Glomerular visceral epithelial cell (primary cell): Measurements from ENCODE around the gene BLM.
A peak's percentile ranks its signal among the peaks of the same experiment; 100 is the strongest.

Experiments used
- DNase-seq: peaks from one replicate; pipeline ENCODE4 v3.0.0-alpha.2; 2016; ENCODE audit errors: extremely low spot score

BLM gene

DNA sequence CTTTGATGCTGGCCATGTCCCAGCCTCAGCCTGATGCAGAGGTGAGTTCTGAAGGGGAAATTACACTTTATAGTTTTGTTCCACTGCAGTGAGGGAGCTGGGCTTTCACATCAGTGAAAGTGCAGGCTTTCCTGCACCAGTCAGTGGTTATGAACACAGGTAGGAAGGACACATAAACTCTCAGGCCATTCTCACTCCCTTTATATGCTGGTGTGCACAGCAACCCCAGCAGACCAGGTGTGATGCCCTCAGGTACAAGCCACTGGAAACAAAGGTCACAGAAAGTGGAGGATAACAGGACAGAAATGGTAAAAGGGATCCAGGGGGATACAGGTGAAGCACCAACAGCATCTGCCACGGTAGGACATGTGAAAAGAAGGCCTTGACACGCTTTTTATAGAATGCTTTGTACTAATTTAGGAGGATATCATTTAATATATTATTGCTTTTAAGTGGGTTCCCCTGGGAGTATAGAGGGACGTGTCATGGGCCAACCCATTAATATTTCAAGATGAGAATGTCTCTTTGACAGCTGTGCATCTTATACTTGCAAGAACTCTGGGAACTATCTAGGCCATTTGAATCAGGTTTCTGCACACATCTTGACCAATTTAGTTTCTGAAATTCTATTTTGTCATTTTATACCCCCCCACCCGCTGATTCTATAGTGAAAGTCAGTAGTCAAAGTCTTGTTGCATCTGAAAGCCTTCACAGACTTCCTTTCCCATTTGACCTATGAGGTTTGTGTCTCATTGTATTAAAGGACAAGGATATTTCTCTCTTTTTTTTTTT lies 25.0 kb upstream of the BLM start:
- no peak for DNase-seq

- DNase-seq, result no peak
These were observed 22.2 kb upstream of the BLM start for GRCh38 chr15:90694987-90695386.

DNA sequence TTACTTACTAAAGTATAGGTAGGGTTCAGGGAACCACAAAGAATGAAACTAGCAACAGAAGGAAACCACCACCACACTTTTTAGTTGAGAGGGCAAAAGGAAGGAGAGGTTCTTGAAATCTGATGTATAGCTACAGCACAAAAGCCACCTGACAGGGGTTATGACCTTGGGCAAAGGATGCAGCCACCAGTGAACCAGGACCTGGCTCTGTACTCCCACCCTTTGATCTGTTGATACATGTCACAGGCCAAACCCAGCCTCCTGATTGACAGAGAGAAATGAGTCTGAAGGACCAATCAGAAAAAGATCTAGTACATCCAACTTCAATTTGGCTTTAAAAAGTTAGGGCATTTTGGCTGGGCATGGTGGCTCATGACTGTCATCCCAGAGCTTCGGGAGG lies 20.0 kb upstream of the BLM start:
- DNase-seq, result no peak

GRCh38 chr15:90698629-90699028 lies 18.5 kb upstream of the BLM start:
- DNase-seq, result no peak

- no peak for DNase-seq
These were observed 16.1 kb upstream of the BLM start for GRCh38 chr15:90701048-90701447.

DNA sequence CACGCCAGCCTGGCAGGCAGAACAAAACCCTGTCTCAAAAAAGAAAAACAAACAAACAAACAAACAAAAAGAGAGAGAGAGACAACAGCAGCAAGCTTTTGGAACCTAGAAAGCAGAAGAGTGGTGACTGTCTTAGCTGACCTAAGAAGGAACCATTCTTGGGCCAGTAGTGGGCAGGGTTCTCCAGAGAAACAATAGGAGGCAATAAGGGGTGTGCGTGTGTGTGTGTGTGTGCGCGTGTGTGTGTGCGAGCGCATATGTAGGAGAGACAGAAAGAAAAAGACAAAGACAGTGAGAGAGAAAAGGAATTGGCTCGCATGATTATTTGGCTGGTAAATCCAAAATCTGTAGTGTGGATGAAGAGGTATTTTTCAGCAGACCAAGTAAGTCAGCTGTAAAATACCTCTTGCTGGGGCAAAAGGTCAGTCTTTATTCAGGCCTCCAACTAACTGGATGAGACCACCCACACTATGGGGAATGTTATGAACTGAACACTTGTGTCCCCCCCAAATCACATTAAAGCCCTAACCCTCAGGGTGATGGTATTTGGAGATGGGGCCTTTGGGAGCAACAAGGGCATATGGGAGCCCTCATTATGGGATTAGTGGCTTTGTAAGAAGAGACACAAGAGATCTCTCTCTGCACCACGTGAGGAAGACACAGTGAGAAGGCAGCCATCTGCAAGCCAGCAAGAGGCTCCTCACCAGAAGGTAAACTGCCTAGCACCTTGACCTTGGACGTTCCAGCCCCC lies 15.1 kb upstream of the BLM start:
- DNase-seq, result no peak

- DNase-seq, result no peak
These were observed 13.7 kb upstream of the BLM start for GRCh38 chr15:90703455-90703854.

GRCh38 chr15:90705212-90705611 lies 11.9 kb upstream of the BLM start:
- DNase-seq, result no peak

GRCh38 chr15:90706394-90707327 lies 10.5 kb upstream of the BLM start:
- DNase-seq, result no peak

DNA sequence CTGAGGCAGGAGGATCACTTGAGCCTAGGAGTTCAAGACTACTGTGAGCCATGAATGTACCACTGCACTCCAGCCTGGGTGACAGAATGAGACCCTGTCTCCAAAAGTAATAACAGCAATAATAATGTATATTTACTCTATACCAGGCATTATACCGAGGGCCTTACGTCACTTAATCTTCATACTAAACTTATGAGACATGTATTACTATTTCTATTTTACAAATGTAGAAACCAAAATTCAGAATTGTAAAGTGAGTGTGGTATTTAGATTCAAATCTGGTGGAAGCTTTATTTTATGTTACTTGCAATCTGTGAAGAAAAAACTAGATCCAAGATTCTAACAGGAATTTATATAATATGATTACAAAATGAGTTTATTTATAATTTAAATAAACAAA lies 9.7 kb upstream of the BLM start:
- no peak for DNase-seq

GRCh38 chr15:90708516-90708915 lies 8.6 kb upstream of the BLM start:
- no peak for DNase-seq

GRCh38 chr15:90709278-90709677 lies 7.9 kb upstream of the BLM start:
- no peak for DNase-seq

- no peak for DNase-seq
These were observed 6.6 kb upstream of the BLM start for GRCh38 chr15:90710436-90711027.

DNA sequence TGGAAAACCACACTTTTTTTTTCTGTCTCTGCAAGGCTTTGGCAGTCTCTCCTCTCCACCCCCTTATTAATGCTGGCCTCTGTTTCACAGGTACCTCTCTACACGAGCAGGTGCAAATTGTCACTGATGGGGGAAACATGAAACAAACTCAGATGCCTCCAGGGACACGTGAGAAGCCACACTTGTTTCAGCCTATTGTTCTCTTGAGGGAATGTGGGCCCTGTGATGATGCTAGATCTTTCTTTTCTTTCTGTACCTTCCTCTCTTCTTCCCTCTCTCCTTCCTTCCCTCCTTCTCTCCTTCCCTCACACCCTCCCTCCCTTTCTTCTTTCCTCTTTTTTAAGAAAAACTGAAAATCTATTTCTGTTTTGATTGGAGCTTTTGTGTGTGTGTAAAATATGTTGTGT lies 5.7 kb upstream of the BLM start:
- DNase-seq, result no peak

GRCh38 chr15:90711842-90712241 lies 5.3 kb upstream of the BLM start:
- DNase-seq, result no peak

DNA sequence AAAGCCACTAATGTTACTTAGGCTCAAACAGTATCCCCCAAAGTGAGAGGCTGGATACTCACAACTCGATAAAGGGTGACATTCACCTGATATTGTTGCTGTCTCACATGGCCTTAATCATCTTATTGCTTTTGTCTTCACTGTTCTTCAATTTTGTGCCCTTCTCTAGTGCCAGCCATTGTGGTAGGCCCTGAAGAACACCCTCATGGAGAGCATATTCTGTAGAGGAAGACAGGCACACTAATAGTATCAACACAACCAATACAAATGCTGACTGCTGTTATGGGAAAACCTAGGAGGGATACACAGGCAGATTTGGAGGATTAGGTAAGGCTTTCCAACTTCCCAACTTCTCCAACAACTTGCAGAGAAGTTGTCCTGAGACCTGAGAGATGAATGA lies 4.1 kb upstream of the BLM start:
- DNase-seq, result no peak

GRCh38 chr15:90716317-90716975 lies 700 bp upstream of the BLM start:
- peak; percentile 7 for DNase-seq

DNA sequence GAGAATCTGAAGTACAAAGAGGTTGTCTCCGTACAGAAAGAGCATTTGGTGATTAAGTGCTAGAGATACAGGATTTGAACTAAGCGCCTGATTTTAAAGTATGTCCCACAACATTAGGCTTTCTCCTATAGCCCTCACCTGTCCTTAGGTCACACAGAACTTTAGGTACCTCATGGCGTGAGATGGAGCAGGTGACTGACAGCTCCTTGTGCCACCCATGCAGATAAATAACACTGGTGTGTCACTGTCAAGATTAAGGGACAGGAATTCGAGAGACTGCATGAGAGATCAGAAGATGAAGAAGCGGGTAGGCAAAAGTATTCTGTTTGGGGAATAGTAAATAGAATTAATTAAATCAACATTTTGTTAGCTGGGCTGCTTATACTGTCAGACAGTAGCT lies 1.1 kb downstream of the BLM start:
- no peak for DNase-seq

DNA sequence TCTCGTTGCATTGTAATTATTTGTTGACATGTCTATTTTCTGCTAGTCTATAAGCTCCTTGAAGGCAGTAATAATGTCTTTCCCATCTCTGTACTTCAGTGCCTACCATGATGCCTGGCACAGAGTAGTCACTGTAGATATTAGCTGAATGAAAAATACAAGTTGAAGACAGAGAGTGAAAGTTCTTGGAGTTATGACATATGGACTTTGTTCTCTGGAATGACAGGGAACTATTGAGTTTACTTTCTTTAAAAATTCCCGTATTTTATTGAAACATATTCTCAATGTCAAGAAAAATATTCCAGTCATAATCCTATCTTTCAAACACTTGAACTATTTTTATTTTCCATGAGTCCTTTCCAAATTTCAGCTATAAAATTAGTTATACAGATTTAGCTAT lies 3.0 kb downstream of the BLM start:
- DNase-seq, result no peak

DNA sequence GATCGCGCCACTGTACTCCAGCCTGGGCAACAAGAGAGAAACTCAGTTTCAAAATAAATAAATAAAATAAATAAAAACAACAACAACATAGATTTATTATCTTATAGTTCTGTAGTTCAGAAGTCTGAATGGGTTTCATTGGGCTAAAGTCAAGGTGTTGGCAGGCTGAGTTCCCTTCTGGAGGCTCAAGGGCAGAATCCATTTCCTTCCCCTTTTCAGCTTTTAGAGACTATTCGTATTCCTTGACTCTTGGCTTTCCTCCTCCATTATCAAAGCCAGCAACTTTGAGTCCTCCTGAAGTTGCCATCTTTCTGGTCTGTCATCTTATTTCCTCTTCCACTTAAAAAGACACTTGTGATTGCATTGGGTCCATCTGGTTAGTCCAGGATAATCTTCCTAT lies 12.1 kb downstream of the BLM start:
- no peak for DNase-seq

DNA sequence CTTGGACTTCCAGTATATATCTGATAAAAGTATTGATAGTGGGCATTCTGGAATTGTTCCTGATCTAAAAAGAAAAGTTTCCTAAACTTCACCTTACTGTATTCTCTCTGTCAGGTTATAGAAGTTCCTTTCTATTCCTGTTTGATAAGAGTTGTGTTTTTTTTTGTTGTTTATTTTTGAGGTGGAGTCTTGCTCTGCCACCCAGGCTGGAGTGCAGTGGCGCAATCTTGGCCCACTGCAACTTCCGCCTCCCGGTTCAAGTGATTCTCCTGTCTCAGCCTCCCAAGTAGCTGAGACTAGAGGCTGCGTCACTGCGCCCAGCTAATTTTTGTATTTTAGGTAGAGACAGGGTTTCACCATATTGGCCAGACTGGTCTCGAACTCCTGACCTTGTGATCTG lies 13.1 kb downstream of the BLM start:
- DNase-seq, result no peak
